Eye (tissue), 1 donor: ENCODE data around the gene PIP4K2C.
"Not testable (repeated sequence)": the region's sequence is repeated elsewhere in the genome, so short reads cannot be mapped to it uniquely, and the experiment has no call there.

ENCODE experiments used
- DNase-seq: peaks from one replicate; pipeline ENCODE4 v3.0.0-alpha.2; 2015

Gene PIP4K2C

DNA sequence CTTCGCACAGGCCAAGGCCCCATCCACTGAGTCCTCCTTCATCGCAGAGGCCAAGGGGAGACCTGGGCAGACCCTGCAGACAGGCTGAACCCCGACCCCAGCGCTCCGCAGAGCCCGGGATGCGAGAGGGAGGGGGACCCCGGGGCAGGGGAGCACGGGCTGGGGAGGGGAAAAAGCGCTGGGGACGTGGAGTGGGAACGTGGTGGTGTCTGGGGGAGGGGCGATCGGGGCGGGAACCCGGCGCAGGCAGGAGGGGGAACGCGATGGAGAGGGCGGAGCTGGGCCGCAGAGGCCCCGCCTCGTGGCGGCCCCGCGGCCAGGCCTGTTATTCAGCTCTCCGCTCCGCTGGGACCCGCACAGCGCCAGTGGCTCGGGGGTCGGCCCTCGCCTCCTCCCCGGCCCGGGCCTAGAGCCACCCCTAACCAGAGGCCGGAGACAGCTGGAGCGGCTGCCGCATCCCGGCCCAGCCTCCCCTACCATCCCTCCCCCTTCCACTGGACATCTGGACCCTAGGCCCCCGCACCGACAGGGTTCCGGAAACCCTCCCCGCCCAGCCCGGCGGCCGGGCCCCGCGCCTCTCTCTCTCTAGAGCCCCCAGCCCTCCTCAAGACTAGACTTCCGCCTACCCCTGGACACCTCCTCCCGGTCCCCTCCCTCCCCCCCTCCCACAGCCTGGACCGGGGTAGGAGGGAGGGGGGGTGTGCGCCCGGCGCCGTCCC lies 20.3 kb downstream of the PIP4K2C start, which contains the start of gene ARHGEF25:
ARHGEF25 (plus strand) TSS at position 328 of the 719 bp plus-strand sequence. CDS start 460 bp downstream, outside the sequence.
- peak; percentile 89 for DNase-seq

DNA sequence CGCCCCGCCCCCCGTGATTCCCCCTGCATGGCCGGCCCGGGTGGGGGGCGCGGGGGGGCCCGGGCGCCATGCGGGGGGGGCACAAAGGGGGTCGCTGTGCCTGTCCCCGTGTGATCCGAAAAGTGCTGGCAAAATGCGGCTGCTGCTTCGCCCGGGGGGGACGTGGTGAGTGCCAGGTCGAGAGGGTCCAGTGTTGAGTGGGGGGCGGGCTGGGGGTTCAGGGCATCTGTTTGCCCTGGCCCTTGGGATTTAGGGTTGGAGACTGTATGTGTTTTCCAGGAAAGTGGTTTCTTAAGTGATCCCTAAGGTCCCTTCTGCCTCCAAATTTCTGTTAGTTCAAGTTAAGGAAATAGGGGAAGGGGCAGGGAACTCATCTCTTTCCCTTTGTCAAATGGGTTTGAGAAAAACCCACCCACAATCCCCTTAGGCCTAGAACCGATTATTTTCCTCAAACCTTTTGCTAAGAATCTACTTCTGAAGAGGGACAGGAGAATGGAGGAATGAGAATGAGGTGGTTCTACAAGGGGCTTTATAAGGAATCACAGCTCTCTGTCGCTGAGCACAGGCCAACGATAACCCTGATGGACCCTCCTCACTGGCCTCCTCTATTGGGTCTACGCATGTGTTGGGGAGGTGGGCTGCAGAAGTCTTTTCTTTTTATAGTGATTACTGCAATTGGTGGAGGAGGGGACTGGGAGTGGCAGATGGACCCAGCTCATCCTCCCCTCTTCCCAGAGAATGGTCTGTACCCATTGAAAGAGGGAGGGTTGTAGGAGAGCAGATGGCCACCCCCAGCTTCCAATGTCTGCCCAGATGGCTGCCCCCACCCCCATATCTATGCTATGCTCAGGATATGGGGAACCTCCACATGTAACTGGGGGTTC lies 21.1 kb downstream of the PIP4K2C start:
- DNase-seq: peak; percentile 42

DNA sequence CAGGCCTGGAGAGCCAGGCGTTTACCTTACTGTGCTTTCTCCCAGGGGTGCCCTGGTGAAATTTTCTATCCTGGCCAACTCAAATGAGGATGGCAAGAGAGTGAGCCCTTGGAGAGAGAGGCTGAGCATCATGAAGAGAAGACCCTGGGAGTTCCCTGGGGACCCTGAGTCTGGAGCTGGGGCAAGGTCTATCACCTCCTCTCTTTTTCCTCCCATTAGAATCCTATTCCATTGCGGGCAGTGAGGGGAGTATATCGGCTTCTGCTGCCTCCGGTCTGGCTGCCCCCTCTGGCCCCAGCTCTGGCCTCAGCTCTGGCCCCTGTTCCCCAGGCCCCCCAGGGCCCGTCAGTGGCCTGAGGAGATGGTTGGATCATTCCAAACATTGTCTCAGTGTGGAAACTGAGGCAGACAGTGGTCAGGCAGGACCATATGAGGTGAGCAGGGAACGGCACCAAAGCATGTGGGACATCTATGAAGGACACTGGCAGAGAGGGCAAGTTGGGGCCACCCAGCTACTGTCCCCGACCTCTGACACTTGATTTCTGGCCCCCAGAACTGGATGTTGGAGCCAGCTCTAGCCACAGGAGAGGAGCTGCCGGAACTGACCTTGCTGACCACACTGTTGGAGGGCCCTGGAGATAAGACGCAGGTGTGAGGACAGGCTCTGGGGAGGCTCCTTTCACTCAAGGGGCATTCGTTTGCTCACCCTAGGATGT lies 21.9 kb downstream of the PIP4K2C start:
- no peak for DNase-seq

DNA sequence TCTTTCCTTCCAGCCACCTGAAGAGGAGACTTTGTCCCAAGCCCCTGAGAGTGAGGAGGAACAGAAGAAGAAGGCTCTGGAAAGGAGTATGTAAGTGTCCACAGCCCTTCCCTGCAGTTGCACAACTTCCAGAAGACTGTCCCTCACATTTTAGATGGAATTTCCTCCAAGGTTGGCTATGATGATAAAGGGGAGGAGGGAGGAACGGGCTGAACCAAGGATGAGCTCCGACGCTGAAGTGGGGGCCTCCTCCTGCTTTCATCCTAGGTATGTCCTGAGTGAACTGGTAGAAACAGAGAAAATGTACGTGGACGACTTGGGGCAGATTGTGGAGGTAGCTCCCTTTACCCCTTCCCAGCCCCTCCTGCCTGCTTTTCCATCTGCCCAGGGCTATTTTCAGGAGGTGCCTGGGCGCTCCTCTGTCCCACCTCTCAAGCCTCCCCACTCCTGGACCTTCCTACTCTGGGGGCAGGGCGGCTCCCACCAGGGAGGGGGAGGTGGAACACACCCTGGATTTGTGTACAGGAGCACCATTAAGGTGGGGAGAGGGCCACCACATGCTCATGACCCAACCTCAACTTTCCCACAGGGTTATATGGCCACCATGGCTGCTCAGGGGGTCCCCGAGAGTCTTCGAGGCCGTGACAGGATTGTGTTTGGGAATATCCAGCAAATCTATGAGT lies 22.6 kb downstream of the PIP4K2C start:
- DNase-seq: no peak

DNA sequence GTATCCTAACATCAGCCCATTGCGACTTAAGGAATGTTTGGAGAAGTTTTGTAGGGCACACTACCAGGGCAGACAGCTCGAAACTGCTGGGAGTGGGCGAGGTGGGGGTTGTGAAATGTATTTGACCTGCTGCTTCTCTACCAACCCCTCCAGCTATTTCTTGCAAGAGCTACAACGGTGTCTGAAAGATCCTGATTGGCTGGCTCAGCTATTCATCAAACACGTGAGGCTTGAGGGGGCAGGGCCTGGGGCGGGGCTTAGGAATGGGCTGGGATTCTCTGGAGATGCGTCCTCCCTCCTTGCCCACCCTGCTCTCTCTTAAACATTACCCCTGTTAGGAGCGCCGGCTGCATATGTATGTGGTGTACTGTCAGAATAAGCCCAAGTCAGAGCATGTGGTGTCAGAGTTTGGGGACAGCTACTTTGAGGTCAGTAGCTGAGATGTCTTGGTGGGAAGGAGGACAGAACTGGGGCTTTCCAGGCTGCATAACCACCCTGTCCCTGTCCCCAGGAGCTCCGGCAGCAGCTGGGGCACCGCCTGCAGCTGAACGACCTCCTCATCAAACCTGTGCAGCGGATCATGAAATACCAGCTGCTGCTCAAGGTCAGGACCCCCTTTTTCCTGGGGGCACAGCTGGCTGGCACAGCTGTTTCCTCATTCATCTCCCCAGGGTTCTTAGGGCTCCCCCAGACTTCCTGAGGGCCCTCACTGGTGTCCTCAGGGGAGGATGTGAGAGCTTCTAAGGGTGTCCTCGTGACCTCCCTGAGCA lies 23.4 kb downstream of the PIP4K2C start:
- DNase-seq: peak; percentile 51

DNA sequence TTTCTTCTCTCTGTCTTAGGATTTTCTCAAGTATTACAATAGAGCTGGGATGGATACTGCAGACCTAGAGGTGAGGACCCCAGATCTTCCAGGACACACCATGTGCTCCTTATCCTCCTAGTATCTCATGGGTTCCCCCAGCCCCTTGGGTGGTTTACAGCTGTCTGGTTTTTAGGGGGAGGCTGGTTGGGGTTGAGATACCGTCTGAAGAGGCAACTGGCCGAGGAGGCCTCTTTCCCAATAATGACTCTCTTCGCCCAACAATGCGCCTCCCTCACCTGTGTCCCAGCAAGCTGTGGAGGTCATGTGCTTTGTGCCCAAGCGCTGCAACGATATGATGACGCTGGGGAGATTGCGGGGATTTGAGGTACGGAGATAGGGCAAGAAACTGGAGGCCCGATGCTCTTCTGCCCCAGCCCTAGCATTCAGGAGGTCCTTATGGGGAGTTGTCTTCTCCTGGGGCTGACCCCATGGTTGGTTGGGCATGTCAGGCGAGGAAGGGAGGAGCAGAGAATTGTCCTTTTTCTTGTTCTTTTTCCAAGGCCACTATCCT lies 24.0 kb downstream of the PIP4K2C start:
- DNase-seq: no peak

DNA sequence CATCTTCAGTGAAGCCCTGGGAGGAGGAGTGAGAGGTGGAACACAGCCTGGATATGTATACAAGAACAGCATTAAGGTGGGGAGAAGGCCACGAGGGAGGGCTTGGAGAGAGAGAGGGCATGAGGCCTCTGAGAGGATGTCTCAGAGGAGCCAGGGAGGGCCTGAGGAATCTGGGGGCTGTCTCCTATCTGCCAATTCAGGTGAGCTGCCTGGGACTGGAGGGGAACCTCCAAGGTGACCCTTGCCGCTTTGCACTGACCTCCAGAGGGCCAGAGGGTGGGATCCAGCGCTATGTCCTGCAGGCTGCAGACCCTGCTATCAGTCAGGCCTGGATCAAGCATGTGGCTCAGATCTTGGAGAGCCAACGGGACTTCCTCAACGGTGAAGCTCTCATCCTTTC lies 24.6 kb downstream of the PIP4K2C start:
- DNase-seq: no peak

DNA sequence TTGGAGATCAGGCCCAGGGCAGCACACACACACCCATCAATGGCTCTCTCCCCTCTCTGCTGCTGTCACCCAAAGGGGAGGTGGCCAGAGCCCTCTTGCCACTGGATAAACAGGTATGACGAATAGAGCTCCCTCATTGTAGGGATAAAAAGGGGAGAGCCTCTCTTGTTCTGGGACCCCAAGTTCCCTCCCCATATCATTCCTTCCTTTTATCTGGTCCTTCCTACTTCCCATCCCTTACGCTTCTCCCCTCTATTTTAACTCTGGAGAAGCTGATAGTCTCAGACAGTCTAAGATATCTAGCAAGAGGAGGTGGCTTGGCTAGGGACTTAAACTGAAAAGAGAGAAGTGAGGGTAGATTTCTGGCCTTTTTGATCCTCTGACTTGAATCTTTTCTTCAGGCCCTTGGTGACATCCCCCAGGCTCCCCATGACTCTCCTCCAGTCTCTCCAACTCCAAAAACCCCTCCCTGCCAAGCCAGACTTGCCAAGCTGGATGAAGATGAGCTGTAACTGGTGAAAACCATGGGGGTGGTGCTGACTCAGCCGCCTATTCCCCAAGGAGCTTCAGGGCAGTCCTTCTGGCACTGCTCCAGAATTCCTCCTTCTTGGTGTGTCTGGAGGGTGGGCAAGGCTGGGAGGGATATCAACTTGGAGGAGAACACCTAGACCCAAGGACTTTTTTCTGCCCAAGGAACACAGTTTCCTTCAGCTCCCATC lies 25.6 kb downstream of the PIP4K2C start:
- no peak for DNase-seq

DNA sequence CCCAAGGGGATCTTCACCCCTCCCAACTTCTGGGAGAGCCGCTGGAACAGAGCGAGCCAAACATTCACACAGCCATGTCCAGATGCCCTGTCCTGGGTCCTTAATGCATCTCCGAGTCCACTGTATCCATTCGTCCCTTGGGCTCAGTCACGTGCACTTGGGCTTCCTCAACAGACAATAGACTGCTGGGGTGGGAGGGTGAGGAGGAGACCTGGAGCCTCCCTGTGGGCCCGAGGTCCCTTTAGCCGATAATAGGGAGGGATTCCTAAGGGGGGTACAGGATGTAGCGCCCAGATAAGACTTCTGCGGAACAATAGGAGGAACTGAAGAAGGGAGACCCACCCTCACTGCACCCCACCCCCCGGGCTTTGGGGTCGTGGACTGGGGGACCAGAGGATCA lies 26.9 kb downstream of the PIP4K2C start:
- DNase-seq: no peak

DNA sequence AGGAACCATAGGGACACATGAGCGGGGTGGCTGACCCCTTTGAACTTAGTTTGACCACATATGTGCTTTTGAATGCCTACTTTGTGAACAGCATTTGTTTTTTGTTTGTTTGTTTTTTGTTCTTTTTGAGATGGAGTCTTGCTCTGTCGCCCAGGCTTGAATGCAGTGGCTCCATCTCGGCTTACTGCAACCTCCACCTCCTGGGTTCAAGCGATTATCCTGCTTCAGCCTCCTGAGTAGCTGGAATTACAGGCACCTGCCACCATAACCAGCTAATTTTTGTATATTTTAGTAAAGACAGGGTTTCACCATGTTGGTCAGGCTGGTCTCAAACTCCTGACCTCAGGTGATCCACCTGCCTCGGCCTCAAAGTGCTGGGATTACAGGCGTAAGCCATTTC lies 27.4 kb downstream of the PIP4K2C start:
- DNase-seq: not testable (repeated sequence)

DNA sequence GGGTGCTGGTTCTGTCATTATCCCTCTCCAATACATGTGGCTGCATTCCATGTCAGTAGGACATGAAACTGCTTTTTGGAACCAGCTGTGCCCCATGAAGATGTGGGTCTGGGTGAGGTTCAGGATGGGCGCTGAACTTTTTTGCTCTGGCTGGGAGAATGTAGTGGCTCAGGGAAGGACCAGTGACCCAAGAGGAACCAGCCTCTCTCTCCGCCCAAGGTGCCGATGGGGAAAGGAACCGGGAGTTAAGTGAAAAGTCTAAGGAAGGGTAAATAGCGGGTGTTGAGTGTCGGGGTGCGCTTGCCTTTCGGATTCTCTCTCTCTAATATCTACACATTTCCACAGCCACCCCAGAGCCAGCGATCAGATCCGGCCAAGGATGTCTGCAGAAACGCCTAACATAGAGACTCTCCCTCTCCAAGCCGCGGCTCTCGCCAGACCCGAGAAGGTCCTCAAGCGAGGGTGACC lies 28.0 kb downstream of the PIP4K2C start:
- no peak for DNase-seq

DNA sequence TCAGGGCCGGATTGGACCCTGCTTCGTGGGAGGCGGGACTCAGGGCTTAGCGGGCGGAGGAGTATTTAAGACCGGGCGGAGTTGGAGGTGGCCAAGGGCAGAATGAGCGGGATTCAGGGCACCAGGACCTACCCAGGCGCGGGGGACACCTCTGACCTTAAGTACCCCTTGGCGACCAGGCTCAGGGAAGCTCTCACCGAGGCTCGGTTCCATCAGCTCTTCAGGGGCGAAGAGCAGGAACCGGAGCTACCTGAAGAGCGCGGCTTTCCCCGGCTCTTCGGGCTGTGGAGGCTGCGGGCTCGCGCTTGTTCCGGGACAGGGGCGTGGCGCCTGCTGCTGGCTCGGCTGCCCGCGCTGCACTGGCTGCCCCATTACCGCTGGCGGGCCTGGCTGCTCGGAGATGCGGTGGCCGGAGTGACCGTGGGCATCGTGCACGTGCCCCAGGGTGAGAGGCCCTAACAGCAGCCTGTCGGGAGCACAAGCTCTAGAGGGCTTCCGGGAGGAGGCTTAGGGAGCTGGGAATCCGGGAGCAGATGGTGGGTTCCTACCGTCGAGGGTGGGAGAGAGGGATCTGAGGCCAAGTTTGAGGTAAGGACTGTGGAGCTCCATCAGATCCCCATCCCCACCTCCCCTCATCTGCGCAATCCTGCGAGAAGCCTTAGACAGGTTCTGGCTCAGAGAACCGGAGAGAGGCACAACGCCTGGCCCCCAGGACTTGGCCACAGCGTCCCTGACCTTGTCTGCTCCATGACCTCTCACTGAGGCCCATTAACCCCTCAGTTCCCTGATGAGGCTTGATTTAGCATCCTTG lies 28.6 kb downstream of the PIP4K2C start:
- DNase-seq: peak; percentile 44

DNA sequence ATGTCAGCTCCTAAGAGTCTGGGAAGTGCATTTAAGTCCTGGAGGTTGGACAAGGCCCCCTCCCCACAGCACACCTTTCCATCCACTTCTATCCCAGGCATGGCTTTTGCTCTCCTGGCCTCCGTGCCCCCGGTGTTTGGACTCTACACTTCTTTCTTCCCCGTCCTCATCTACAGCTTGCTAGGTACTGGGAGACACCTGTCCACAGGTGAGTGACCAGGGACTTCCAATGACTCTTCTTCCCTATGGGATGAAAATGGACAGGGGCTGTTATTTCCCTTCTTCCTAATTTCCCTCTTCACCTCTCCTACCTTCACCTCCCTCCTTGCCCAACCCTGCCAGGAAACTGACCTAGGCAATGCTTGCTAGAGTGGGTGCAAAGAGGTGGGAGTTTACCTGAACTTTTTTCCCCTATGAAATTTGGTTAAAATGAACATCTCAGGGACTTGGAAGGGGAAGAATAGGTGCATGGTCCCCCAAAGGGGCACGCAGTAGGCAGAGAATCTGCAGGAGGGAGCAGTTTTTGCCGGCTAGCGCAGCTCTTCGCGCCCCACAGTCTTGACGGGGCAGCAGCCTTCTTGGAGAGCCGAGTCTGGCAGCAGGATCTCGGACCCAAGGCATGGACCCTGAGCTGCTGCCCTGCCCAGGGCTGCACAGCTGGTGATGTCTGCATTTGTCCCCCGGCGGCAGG lies 29.4 kb downstream of the PIP4K2C start:
- no peak for DNase-seq

DNA sequence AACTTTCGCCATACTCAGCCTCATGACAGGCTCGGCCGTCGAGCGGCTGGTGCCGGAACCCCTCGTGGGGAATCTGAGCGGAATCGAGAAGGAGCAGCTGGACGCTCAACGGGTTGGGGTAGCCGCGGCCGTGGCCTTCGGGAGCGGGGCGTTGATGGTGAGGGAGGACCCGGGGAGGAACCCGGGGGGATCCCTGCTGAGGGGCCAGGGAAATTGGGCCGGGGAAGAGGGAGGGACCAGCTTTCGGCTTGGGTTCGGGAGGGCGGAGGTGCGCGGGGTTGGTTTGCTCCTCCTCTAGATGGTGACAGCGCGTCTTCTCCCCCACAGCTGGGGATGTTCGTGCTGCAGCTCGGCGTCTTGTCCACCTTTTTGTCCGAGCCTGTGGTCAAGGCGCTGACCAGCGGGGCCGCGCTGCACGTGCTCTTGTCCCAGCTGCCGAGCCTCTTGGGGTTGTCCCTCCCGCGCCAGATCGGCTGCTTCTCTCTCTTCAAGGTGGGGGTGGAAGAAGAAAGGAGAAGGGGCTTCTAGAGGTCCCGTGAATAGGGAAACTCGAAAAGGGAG lies 30.0 kb downstream of the PIP4K2C start:
- DNase-seq: peak; percentile 53

DNA sequence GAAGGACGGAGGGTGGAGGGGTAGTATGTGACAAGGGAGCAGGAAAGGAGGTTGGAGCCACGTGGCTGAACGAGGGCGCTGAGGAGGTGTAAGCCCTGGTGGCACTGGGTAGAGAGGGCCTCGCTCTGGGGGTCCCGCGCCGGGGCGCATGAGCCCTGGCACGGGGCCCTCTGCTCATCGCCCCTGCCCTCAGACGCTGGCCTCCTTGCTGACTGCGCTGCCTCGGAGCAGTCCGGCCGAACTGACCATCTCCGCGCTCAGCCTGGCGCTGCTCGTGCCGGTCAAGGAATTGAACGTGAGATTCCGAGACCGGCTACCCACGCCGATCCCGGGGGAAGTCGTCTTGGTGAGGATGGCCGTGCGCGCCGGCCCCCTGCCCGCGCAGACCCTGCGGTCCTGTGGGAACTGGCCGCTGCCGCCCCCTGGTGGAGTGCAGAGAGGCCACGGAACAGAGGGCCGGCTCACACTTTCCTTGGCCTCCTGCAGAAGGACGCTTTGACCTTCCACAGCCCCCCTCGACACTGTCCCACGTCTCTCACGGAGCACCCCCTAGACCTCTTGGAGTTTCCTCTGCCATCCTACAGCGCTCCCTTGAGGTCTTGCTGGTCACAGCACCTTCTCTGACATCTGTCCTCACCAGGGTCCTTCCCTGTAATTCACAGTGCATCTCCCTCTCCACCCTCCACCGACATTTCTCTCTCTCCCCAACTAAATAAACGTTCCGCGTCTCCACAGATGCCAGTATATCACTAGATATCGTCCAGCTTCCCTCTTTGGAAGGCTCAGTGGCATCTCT lies 30.7 kb downstream of the PIP4K2C start:
- peak; percentile 85 for DNase-seq

DNA sequence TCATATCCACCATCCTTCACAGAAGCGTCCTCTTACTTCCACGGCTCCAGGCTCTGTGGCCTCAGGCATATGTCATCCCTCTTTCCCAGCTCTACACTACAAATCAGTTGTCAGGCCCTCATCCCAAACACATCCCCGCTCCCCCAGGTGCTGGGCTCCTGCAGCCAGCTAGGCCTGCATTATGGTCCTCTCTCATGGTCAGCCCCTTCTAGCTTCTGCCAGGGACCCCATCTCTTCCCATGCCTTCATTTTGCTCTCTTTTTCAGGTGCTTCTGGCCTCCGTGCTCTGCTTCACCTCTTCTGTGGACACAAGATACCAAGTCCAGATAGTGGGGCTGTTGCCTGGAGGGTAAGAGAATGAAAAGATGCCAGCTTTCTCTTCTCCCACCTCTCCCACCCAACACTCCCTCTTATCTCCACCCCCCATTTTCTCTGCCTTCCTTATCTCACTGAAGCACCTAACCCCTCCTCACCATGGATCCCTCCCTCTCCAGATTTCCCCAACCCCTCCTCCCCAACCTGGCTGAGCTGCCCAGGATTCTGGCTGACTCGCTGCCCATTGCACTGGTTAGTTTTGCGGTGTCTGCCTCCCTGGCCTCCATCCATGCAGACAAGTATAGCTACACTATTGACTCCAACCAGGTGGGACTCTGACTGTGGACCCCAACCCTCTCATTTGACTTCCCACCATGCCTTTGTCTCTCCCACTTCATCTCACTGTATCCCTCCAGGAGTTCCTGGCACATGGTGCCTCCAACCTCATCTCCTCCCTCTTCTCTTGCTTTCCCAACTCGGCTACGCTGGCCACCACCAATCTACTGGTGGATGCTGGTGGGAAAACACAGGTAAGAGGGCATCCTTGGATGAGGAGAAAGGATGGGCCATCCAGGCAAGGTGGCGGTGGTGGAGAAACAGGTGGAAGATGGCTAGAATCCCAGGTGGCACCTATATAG lies 31.6 kb downstream of the PIP4K2C start:
- no peak for DNase-seq

DNA sequence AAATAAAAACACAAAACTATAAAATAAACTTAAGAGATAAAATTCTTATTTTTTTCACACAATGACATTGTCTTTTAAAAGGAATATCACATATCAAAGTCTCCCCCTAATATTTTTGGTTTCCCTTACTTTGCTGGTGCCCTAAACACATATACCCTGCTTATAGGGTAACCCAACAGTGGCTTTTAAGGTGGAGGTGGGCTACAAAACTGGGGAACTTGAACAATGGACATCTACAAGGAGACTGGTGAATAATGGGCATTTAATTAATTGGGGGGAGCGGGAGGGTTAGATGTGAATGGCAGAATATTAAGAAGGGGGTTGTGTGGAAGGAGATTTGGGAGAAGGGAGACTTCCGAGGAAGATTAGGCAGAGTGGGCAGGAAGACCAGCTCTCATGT lies 32.4 kb downstream of the PIP4K2C start:
- no peak for DNase-seq
